Measurements from ENCODE around the gene MAP3K10. TPM values are rescaled to one million over a fixed set of nuclear protein-coding genes. Genes with fewer than 3 reads are reported as not detected.

The MAP3K10 gene
- total and polyA plus RNA-seq, 2 of the 4 experiments (the other 2 are of a cell fraction): 1.8 to 5.5 TPM

GRCh38 chr19:40252395-40252794 lies 61.2 kb downstream of the MAP3K10 start:
- 82% methylated on average over 6 of the region's 7 CpGs; no CpG with 5 or more reads in 1 of the 2 experiments for WGBS, 2 experiments (ENCODE audit: extremely low coverage in 2 of 2, insufficient read length in 1 of 2)
- Histone ChIP-seq H2BK20ac (ENCODE audit: low read depth, low read length) (no peak overlapping the region), H3K4me1 (ENCODE audit: control insufficient read depth, insufficient read depth, low read length) (no peaks in the 10 kb centered on the region), H2AK9ac (replicated peaks; ENCODE audit: low read depth, low read length, poor library complexity) (no peak overlapping the region), H3K14ac (replicated peaks; ENCODE audit: low read depth, low read length) (no peak overlapping the region), H3K27me3 (ENCODE audit: control insufficient read depth, insufficient read depth, low read length) (no peaks in the 10 kb centered on the region), H4K20me1 (ENCODE audit: insufficient read depth, low read length) (peaks cover 41% of the 10 kb centered on the region), H3K56ac (ENCODE audit: extremely low read depth, insufficient read depth, low read length) (no peak overlapping the region), H3K36me3 (ENCODE audit: control insufficient read depth, insufficient read depth, low read length) (peaks cover 41% of the 10 kb centered on the region), H4K5ac (ENCODE audit: low read depth, low read length) (no peak overlapping the region), H2AFZ (replicated peaks; ENCODE audit: low read length, poor library complexity) (no peak overlapping the region), H3K9ac (ENCODE audit: low read depth, low read length) (no peak overlapping the region), H2BK15ac (ENCODE audit: low read depth, low read length) (no peak overlapping the region), H3K9me3 (ENCODE audit: control insufficient read depth, insufficient read depth, low read length) (no peaks in the 10 kb centered on the region), H3K18ac (ENCODE audit: low read depth, low read length) (no peak overlapping the region), H2BK120ac (ENCODE audit: low read depth, low read length) (no peak overlapping the region), H3K23ac (ENCODE audit: low read depth, low read length) (no peak overlapping the region), H3K79me1 (ENCODE audit: low read depth in 1 of 2, low read length in 2 of 2) (peaks cover 31 to 81% of the 10 kb centered on the region in 2 experiments), H4K8ac (ENCODE audit: low read depth in 2 of 2, low read length in 2 of 2) (no peak overlapping the region), H3K9me1 (ENCODE audit: insufficient read depth, low read length) (peaks cover 13% of the 10 kb centered on the region; the same call in 1 of the 2 replicates), H2BK5ac (ENCODE audit: low read depth, low read length, poor library complexity, severe bottlenecking) (no peak overlapping the region), H3K4me2 (ENCODE audit: low read depth, low read length) (no peak overlapping the region), H3K4me3 (ENCODE audit: insufficient read depth, low read depth, low read length) (no peak overlapping the region), H2AK5ac (ENCODE audit: low read depth, low read length) (no peak overlapping the region), H3K4ac (ENCODE audit: low read depth, low read length) (no peak overlapping the region), H4K91ac (ENCODE audit: insufficient read depth, low read depth, low read length) (no peak overlapping the region), H3K27ac (ENCODE audit: insufficient read depth, low read length) (no peak overlapping the region)
- POLR2A ChIA-PET (ENCODE audit: unreplicated experiment): no interaction called here
- ATAC-seq (ENCODE audit: low read depth) (no peak), DNase-seq (no peak)
- in situ Hi-C loops (cut with MboI; ENCODE audit: low sequenced_read_pairs) (no loop called here), dilution Hi-C loops (cut with HindIII; ENCODE audit: low sequenced_read_pairs, unreplicated experiment) (no loop called here), intact Hi-C loops (cut with micrococcal nuclease) (no loop called here)
- no peak for TF ChIP-seq RFX5 (IDR thresholded peaks at IDR 0.05; ENCODE audit: low read depth, low read length)
- no peak for TF ChIP-seq FOS (IDR thresholded peaks at IDR 0.05; ENCODE audit: low read depth, low read length)
- TF ChIP-seq USF2 (IDR thresholded peaks at IDR 0.05; ENCODE audit: low read depth, low read length): no peak
- TF ChIP-seq MAFK (IDR thresholded peaks at IDR 0.05; ENCODE audit: low read depth, low read length): no peak
- no peak for TF ChIP-seq RAD21 (IDR thresholded peaks at IDR 0.05; ENCODE audit: low read length)
- TF ChIP-seq, protein P1, sequence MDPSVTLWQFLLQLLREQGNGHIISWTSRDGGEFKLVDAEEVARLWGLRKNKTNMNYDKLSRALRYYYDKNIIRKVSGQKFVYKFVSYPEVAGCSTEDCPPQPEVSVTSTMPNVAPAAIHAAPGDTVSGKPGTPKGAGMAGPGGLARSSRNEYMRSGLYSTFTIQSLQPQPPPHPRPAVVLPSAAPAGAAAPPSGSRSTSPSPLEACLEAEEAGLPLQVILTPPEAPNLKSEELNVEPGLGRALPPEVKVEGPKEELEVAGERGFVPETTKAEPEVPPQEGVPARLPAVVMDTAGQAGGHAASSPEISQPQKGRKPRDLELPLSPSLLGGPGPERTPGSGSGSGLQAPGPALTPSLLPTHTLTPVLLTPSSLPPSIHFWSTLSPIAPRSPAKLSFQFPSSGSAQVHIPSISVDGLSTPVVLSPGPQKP (IDR thresholded peaks at IDR 0.05; ENCODE audit: borderline replicate concordance, low read depth, low read length): no peak
- no peak for TF ChIP-seq CTCF (conservative IDR thresholded peaks at IDR 0.05; ENCODE audit: low read depth, low read length)
- no peak for TF ChIP-seq MAZ (IDR thresholded peaks at IDR 0.05; ENCODE audit: borderline replicate concordance, low read depth, low read length)
- TF ChIP-seq POLR2A (IDR thresholded peaks at IDR 0.05; ENCODE audit: low read depth, low read length): no peak
- TF ChIP-seq NFE2L2 (IDR thresholded peaks at IDR 0.05; ENCODE audit: low read depth, low read length): no peak
- no peak for TF ChIP-seq CHD1 (IDR thresholded peaks at IDR 0.05; ENCODE audit: low read depth, low read length)
- no peak for TF ChIP-seq SMC3 (IDR thresholded peaks at IDR 0.05; ENCODE audit: low read depth, low read length)
- TF ChIP-seq BHLHE40 (IDR thresholded peaks at IDR 0.05; ENCODE audit: low read depth, low read length): no peak
- no peak for TF ChIP-seq RCOR1 (IDR thresholded peaks at IDR 0.05; ENCODE audit: insufficient replicate concordance, low read length)
- no peak for TF ChIP-seq MXI1 (IDR thresholded peaks at IDR 0.05; ENCODE audit: borderline replicate concordance, low read depth, low read length)
- no TSS peak for BruUV-seq (replicated peaks)
- CTCF ChIA-PET: no interaction called here
